Measurements from ENCODE around the gene BRD1. TPM values are rescaled to one million over a fixed set of nuclear protein-coding genes. Genes with fewer than 3 reads are reported as not detected.

The BRD1 gene
- polyA plus RNA-seq, 1 donor from 2014 or later = 79.3 TPM

- H3K27me3 ChIP-seq (ENCODE audit: insufficient read depth, low read depth, low read length) = no peaks in the 10 kb centered on the region
- H3K27ac ChIP-seq (ENCODE audit: low read length) = no peak overlapping the region
- no peak overlapping the region for H3K9ac ChIP-seq (ENCODE audit: low read length)
- H3K36me3 ChIP-seq (ENCODE audit: insufficient read depth, low read length) = no peaks in the 10 kb centered on the region
- H3F3A ChIP-seq (ENCODE audit: insufficient read depth, low read length, poor library complexity, severe bottlenecking) = no peaks in the 10 kb centered on the region
- H3K4me2 ChIP-seq (ENCODE audit: low read length) = no peak overlapping the region
- no peaks in the 10 kb centered on the region for H3K9me2 ChIP-seq (ENCODE audit: insufficient read depth, low read length)
- H3K79me2 ChIP-seq (replicated peaks; ENCODE audit: insufficient read depth, low read length) = no peaks in the 10 kb centered on the region
- no peak overlapping the region for H3K4me3 ChIP-seq (ENCODE audit: low read length)
- no peaks in the 10 kb centered on the region for H4K20me1 ChIP-seq (ENCODE audit: insufficient read depth)
- H3K9me3 ChIP-seq (ENCODE audit: low read length) = peaks cover 3% of the 10 kb centered on the region
- H2AFZ ChIP-seq (ENCODE audit: low read depth, low read length) = no peak overlapping the region
- no peak for TF ChIP-seq REST (IDR thresholded peaks at IDR 0.05; ENCODE audit: borderline replicate concordance)
- TF ChIP-seq, protein P1, sequence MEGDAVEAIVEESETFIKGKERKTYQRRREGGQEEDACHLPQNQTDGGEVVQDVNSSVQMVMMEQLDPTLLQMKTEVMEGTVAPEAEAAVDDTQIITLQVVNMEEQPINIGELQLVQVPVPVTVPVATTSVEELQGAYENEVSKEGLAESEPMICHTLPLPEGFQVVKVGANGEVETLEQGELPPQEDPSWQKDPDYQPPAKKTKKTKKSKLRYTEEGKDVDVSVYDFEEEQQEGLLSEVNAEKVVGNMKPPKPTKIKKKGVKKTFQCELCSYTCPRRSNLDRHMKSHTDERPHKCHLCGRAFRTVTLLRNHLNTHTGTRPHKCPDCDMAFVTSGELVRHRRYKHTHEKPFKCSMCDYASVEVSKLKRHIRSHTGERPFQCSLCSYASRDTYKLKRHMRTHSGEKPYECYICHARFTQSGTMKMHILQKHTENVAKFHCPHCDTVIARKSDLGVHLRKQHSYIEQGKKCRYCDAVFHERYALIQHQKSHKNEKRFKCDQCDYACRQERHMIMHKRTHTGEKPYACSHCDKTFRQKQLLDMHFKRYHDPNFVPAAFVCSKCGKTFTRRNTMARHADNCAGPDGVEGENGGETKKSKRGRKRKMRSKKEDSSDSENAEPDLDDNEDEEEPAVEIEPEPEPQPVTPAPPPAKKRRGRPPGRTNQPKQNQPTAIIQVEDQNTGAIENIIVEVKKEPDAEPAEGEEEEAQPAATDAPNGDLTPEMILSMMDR (IDR thresholded peaks at IDR 0.05; ENCODE audit: poor library complexity, severe bottlenecking) = no peak
- TF ChIP-seq EP300 (conservative IDR thresholded peaks at IDR 0.05; ENCODE audit: poor library complexity, severe bottlenecking) = no peak
- TF ChIP-seq EZH2 (IDR thresholded peaks at IDR 0.05; ENCODE audit: borderline replicate concordance, insufficient read depth, low read length, poor library complexity, severe bottlenecking) = no peak
- TF ChIP-seq MXI1 (conservative IDR thresholded peaks at IDR 0.05; ENCODE audit: poor library complexity, severe bottlenecking) = no peak
- TF ChIP-seq SMC3 (conservative IDR thresholded peaks at IDR 0.05; ENCODE audit: poor library complexity) = no peak
- TF ChIP-seq TAF1 (IDR thresholded peaks at IDR 0.05; ENCODE audit: low read depth) = no peak
- TF ChIP-seq POLR2AphosphoS5 (IDR thresholded peaks at IDR 0.05) = no peak
- TF ChIP-seq RAD21 (conservative IDR thresholded peaks at IDR 0.05) = no peak
Measured at GRCh38 chr22:49748514-49748913, 79.2 kb downstream of the BRD1 start.

- Histone ChIP-seq H3K9me3 (ENCODE audit: low read length) (peaks cover 3% of the 10 kb centered on the region), H3K27ac (ENCODE audit: low read length) (no peak overlapping the region), H3K79me2 (replicated peaks; ENCODE audit: insufficient read depth, low read length) (no peaks in the 10 kb centered on the region), H3K4me3 (ENCODE audit: low read length) (no peak overlapping the region), H3K9me2 (ENCODE audit: insufficient read depth, low read length) (no peaks in the 10 kb centered on the region), H3K4me2 (ENCODE audit: low read length) (no peak overlapping the region), H2AFZ (ENCODE audit: low read depth, low read length) (no peak overlapping the region), H3K27me3 (ENCODE audit: insufficient read depth, low read depth, low read length) (no peaks in the 10 kb centered on the region), H3K9ac (ENCODE audit: low read length) (no peak overlapping the region), H3F3A (ENCODE audit: insufficient read depth, low read length, poor library complexity, severe bottlenecking) (no peaks in the 10 kb centered on the region), H4K20me1 (ENCODE audit: insufficient read depth) (no peaks in the 10 kb centered on the region), H3K36me3 (ENCODE audit: insufficient read depth, low read length) (no peaks in the 10 kb centered on the region)
- TF ChIP-seq, protein P1 (IDR thresholded peaks at IDR 0.05; ENCODE audit: poor library complexity, severe bottlenecking) = no peak
- TF ChIP-seq RAD21 (conservative IDR thresholded peaks at IDR 0.05) (no peak), EZH2 (IDR thresholded peaks at IDR 0.05; ENCODE audit: borderline replicate concordance, insufficient read depth, low read length, poor library complexity, severe bottlenecking) (no peak), POLR2AphosphoS5 (IDR thresholded peaks at IDR 0.05) (no peak), SMC3 (conservative IDR thresholded peaks at IDR 0.05; ENCODE audit: poor library complexity) (no peak), REST (IDR thresholded peaks at IDR 0.05; ENCODE audit: borderline replicate concordance) (no peak)
Measured at GRCh38 chr22:49747716-49748115, 80.0 kb downstream of the BRD1 start.

All from neural cell (in vitro differentiated cells).